Endothelial cell of umbilical vein (primary cell): Measurements from ENCODE around the gene PHC3.

Experiments used
- EZH2 ChIP-seq: IDR thresholded peaks from 2 replicates; pipeline ENCODE4 v1.6.1; 2012; ENCODE audit warnings: borderline replicate concordance, low read depth, mild to moderate bottlenecking, moderate library complexity, low read length, inconsistent platforms; ENCODE audit not compliant: severe bottlenecking
- POLR2A ChIP-seq: IDR thresholded peaks from 2 replicates; pipeline ENCODE4 v1.6.1; 2012; ENCODE audit warnings: low read depth, mild to moderate bottlenecking, control low read depth, low read length
- POLR2AphosphoS5 ChIP-seq: IDR thresholded peaks from 2 replicates; pipeline ENCODE4 v1.6.1; 2012; ENCODE audit warnings: low read depth, mild to moderate bottlenecking, control low read depth, low read length, moderate library complexity; ENCODE audit not compliant: insufficient read depth
- TF ChIP-seq, protein P1 (sequence below), 2 donors: IDR thresholded peaks; 1 replicate in 1 of 2; 2 replicates in 1 of 2; pipeline ENCODE4 v1.5.1; 2011; ENCODE audit warnings: low read length in 2 of 2, mild to moderate bottlenecking in 2 of 2, moderate library complexity in 2 of 2, control low read depth in 1 of 2, inconsistent platforms in 1 of 2, low read depth in 1 of 2; ENCODE audit not compliant: insufficient read depth in 1 of 2; ENCODE audit errors: extremely low read depth in 1 of 2
- TF ChIP-seq, protein P2 (sequence below): IDR thresholded peaks from 2 replicates; pipeline ENCODE4 v1.6.1; 2011; ENCODE audit not compliant: insufficient read depth, insufficient read length

DNA sequence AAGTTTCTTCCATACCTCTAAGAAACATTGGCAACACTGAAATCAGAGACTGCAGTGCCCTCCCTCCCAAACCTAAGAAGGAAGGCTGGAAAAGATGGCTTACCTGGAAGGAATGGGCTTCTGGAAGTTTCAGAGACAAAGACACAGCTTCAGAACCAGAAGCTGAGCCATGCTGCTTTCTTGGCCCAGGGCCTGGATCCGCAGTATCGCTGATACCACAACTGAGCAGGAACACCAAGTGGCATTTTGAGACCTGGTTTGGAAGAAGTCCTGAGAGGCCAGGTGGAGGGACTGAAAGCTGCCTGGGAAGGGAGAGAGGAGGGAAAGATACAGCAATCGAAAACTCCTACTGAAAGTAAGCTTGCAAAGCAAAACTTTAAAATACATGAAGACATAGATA is 124.0 kb downstream of the PHC3 start:
- TF ChIP-seq POLR2A (no peak), EZH2 (no peak), POLR2AphosphoS5 (no peak)
- TF ChIP-seq, protein P1, sequence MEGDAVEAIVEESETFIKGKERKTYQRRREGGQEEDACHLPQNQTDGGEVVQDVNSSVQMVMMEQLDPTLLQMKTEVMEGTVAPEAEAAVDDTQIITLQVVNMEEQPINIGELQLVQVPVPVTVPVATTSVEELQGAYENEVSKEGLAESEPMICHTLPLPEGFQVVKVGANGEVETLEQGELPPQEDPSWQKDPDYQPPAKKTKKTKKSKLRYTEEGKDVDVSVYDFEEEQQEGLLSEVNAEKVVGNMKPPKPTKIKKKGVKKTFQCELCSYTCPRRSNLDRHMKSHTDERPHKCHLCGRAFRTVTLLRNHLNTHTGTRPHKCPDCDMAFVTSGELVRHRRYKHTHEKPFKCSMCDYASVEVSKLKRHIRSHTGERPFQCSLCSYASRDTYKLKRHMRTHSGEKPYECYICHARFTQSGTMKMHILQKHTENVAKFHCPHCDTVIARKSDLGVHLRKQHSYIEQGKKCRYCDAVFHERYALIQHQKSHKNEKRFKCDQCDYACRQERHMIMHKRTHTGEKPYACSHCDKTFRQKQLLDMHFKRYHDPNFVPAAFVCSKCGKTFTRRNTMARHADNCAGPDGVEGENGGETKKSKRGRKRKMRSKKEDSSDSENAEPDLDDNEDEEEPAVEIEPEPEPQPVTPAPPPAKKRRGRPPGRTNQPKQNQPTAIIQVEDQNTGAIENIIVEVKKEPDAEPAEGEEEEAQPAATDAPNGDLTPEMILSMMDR (IDR thresholded peaks at IDR 0.05; ENCODE audit: extremely low read depth in 1 of 2, insufficient read depth in 1 of 2, low read depth in 1 of 2, low read length in 2 of 2) = no peak
- TF ChIP-seq, protein P2, sequence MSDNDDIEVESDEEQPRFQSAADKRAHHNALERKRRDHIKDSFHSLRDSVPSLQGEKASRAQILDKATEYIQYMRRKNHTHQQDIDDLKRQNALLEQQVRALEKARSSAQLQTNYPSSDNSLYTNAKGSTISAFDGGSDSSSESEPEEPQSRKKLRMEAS = no peak
